ENCODE results near the gene OSBP2.

The OSBP2 gene

DNA sequence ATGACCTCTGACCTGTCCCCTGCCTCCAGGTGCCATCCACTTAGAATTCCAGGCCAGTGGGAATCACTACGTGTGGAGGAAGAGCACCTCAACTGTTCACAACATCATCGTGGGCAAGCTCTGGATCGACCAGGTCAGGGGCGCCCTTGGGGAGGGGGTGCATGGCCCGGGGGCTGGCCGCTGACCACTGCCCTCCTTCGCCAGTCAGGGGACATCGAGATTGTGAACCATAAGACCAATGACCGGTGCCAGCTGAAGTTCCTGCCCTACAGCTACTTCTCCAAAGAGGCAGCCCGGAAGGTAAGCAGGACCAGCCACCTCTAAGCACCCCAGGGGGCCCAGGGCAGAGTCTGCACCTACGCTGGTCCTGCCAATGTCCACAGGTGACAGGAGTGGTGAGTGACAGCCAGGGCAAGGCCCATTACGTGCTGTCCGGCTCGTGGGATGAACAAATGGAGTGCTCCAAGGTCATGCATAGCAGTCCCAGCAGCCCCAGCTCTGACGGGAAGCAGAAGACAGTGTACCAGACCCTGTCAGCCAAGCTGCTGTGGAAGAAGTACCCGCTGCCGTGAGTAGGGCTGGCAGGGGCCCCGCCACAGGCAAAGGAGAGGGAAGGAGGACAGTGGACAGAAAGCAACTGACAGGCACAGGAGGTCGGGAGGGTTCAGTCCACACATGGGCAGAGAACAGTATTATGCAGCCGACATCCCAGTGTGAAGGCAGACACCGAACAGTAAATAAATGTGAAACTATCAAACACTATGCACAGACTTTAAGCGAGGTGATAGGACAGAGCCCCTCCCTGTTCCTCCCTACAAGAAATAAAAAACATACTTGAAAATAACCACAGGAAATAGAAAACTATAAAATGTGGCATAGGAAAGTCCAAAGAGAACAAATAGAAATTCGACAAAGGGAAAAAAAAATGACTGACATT is 199.0 kb downstream of the OSBP2 start:
- ATAC-seq: no peak
- TF ChIP-seq PPARA (CRISPR knock-in tag; IDR thresholded peaks at IDR 0.05; ENCODE audit: borderline replicate concordance) (no peak), ARNTL (CRISPR knock-in tag; IDR thresholded peaks at IDR 0.05; ENCODE audit: borderline replicate concordance, low read depth) (no peak), ISL1 (CRISPR knock-in tag; IDR thresholded peaks at IDR 0.05) (no peak), TCF4 (CRISPR knock-in tag; IDR thresholded peaks at IDR 0.05; ENCODE audit: borderline replicate concordance) (no peak), ZFP3 (CRISPR knock-in tag; IDR thresholded peaks at IDR 0.05) (no peak), SNAI2 (CRISPR knock-in tag; IDR thresholded peaks at IDR 0.05) (no peak), RARB (CRISPR knock-in tag; IDR thresholded peaks at IDR 0.05) (no peak), ESRRG (CRISPR knock-in tag; IDR thresholded peaks at IDR 0.05) (no peak), ZNF8 (CRISPR knock-in tag; IDR thresholded peaks at IDR 0.05) (no peak), ZNF565 (CRISPR knock-in tag; conservative IDR thresholded peaks at IDR 0.05; ENCODE audit: low read depth) (no peak), ZC3H10 (CRISPR knock-in tag; IDR thresholded peaks at IDR 0.05) (no peak), ZFP30 (CRISPR knock-in tag; IDR thresholded peaks at IDR 0.05) (no peak), CSDC2 (CRISPR knock-in tag; IDR thresholded peaks at IDR 0.05) (no peak), OSR1 (CRISPR knock-in tag; IDR thresholded peaks at IDR 0.05) (no peak)
- TF ChIP-seq, protein P1, sequence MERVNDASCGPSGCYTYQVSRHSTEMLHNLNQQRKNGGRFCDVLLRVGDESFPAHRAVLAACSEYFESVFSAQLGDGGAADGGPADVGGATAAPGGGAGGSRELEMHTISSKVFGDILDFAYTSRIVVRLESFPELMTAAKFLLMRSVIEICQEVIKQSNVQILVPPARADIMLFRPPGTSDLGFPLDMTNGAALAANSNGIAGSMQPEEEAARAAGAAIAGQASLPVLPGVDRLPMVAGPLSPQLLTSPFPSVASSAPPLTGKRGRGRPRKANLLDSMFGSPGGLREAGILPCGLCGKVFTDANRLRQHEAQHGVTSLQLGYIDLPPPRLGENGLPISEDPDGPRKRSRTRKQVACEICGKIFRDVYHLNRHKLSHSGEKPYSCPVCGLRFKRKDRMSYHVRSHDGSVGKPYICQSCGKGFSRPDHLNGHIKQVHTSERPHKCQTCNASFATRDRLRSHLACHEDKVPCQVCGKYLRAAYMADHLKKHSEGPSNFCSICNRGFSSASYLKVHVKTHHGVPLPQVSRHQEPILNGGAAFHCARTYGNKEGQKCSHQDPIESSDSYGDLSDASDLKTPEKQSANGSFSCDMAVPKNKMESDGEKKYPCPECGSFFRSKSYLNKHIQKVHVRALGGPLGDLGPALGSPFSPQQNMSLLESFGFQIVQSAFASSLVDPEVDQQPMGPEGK (CRISPR knock-in tag; IDR thresholded peaks at IDR 0.05; ENCODE audit: borderline replicate concordance): no peak
- TF ChIP-seq, protein P2, sequence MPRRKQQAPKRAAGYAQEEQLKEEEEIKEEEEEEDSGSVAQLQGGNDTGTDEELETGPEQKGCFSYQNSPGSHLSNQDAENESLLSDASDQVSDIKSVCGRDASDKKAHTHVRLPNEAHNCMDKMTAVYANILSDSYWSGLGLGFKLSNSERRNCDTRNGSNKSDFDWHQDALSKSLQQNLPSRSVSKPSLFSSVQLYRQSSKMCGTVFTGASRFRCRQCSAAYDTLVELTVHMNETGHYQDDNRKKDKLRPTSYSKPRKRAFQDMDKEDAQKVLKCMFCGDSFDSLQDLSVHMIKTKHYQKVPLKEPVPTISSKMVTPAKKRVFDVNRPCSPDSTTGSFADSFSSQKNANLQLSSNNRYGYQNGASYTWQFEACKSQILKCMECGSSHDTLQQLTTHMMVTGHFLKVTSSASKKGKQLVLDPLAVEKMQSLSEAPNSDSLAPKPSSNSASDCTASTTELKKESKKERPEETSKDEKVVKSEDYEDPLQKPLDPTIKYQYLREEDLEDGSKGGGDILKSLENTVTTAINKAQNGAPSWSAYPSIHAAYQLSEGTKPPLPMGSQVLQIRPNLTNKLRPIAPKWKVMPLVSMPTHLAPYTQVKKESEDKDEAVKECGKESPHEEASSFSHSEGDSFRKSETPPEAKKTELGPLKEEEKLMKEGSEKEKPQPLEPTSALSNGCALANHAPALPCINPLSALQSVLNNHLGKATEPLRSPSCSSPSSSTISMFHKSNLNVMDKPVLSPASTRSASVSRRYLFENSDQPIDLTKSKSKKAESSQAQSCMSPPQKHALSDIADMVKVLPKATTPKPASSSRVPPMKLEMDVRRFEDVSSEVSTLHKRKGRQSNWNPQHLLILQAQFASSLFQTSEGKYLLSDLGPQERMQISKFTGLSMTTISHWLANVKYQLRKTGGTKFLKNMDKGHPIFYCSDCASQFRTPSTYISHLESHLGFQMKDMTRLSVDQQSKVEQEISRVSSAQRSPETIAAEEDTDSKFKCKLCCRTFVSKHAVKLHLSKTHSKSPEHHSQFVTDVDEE (CRISPR knock-in tag; IDR thresholded peaks at IDR 0.05): no peak
- TF ChIP-seq, protein P3, sequence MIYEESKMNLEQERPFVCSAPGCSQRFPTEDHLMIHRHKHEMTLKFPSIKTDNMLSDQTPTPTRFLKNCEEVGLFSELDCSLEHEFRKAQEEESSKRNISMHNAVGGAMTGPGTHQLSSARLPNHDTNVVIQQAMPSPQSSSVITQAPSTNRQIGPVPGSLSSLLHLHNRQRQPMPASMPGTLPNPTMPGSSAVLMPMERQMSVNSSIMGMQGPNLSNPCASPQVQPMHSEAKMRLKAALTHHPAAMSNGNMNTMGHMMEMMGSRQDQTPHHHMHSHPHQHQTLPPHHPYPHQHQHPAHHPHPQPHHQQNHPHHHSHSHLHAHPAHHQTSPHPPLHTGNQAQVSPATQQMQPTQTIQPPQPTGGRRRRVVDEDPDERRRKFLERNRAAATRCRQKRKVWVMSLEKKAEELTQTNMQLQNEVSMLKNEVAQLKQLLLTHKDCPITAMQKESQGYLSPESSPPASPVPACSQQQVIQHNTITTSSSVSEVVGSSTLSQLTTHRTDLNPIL (CRISPR knock-in tag; IDR thresholded peaks at IDR 0.05; ENCODE audit: low read depth): no peak

DNA sequence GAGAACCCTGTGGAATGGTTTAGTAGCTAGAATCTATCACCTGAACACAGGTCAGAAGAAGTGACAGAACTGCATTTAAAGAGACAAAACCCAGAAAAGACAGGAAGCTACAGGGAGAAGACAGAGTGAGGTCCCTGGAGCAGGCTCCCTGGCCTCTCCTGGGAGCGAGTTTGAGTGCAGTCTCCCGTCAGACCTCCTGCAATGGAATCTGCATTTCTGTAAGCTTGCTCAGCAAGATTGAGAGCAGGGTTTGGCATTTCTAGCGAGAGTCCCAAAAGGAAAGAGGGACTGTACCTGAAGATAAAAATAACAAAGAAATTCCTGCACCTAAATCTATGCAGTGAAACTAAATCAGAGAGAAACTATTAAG is 199.7 kb downstream of the OSBP2 start:
- TF ChIP-seq ZFP3 (CRISPR knock-in tag; IDR thresholded peaks at IDR 0.05) (no peak), CSDC2 (CRISPR knock-in tag; IDR thresholded peaks at IDR 0.05) (no peak), SNAI2 (CRISPR knock-in tag; IDR thresholded peaks at IDR 0.05) (no peak), OSR1 (CRISPR knock-in tag; IDR thresholded peaks at IDR 0.05) (no peak), ISL1 (CRISPR knock-in tag; IDR thresholded peaks at IDR 0.05) (no peak), RARB (CRISPR knock-in tag; IDR thresholded peaks at IDR 0.05) (no peak), ARNTL (CRISPR knock-in tag; IDR thresholded peaks at IDR 0.05; ENCODE audit: borderline replicate concordance, low read depth) (no peak), ZNF8 (CRISPR knock-in tag; IDR thresholded peaks at IDR 0.05) (no peak), ESRRG (CRISPR knock-in tag; IDR thresholded peaks at IDR 0.05) (no peak)
- TF ChIP-seq, protein P3 (CRISPR knock-in tag; IDR thresholded peaks at IDR 0.05; ENCODE audit: low read depth): no peak
- TF ChIP-seq, protein P2 (CRISPR knock-in tag; IDR thresholded peaks at IDR 0.05): no peak
- TF ChIP-seq, protein P4, sequence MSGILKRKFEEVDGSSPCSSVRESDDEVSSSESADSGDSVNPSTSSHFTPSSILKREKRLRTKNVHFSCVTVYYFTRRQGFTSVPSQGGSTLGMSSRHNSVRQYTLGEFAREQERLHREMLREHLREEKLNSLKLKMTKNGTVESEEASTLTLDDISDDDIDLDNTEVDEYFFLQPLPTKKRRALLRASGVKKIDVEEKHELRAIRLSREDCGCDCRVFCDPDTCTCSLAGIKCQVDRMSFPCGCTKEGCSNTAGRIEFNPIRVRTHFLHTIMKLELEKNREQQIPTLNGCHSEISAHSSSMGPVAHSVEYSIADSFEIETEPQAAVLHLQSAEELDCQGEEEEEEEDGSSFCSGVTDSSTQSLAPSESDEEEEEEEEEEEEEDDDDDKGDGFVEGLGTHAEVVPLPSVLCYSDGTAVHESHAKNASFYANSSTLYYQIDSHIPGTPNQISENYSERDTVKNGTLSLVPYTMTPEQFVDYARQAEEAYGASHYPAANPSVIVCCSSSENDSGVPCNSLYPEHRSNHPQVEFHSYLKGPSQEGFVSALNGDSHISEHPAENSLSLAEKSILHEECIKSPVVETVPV (CRISPR knock-in tag; IDR thresholded peaks at IDR 0.05): no peak
- no peak for ATAC-seq

All from SK-N-SH treated with all-trans-retinoic acid at 6 μM for 48 hours (cell line).